Measurements from ENCODE around the gene COL27A1. TPM values are rescaled to one million over a fixed set of nuclear protein-coding genes. Genes with fewer than 3 reads are reported as not detected.

The COL27A1 gene
- total and polyA plus RNA-seq, 4 donors = 10.9 to 25.6 (median 17.4) TPM

- Histone ChIP-seq H3K27ac (ENCODE audit: low read depth in 1 of 2, low read length in 1 of 2) (no peak overlapping the region), H3K9me3 (ENCODE audit: control insufficient read depth in 4 of 4, insufficient read depth in 3 of 4, low read length in 3 of 4) (no peaks in the 10 kb centered on the region), H3K4me1 (ENCODE audit: control insufficient read depth in 5 of 5, insufficient read depth in 5 of 5, low read length in 5 of 5) (peaks cover 0 to 25% (median 7%) of the 10 kb centered on the region in 5 donors), H3K9ac (ENCODE audit: insufficient read depth in 1 of 2, low read length in 2 of 2) (no peak overlapping the region), H3K36me3 (ENCODE audit: control insufficient read depth in 4 of 4, insufficient read depth in 4 of 4, low read length in 4 of 4) (peaks cover 0 to 17% (median 5%) of the 10 kb centered on the region in 4 donors), H3K27me3 (ENCODE audit: control insufficient read depth in 3 of 3, insufficient read depth in 3 of 3, low read length in 2 of 3) (no peaks in the 10 kb centered on the region), H3K4me3 (no peak overlapping the region)
- WGBS, 2 donors = 70 to 77% methylated on average over 12 of the region's 12 CpGs
- TF ChIP-seq CTCF (IDR thresholded peaks at IDR 0.05; ENCODE audit: control extremely low read depth, extremely low read depth) = no peak
- DNase-seq (no peak), ATAC-seq (ENCODE audit: insufficient read depth, low FRiP score) (no peak)
Measured at GRCh38 chr9:114236391-114237138, 81.2 kb downstream of the COL27A1 start.

GRCh38 chr9:114237247-114237646, 81.9 kb downstream of the COL27A1 start:
- peaks cover 0 to 15% (median 6%) of the 10 kb centered on the region in 4 donors for H3K36me3 ChIP-seq (ENCODE audit: control insufficient read depth in 4 of 4, insufficient read depth in 4 of 4, low read length in 4 of 4)
- ATAC-seq (ENCODE audit: insufficient read depth, low FRiP score) (no peak), DNase-seq (no peak)
- H3K9ac ChIP-seq (ENCODE audit: insufficient read depth in 1 of 2, low read length in 2 of 2) = no peak overlapping the region
- no peak overlapping the region for H3K27ac ChIP-seq (ENCODE audit: low read depth in 1 of 2, low read length in 1 of 2)
- H3K4me1 ChIP-seq (ENCODE audit: control insufficient read depth in 5 of 5, insufficient read depth in 5 of 5, low read length in 5 of 5) = peaks cover 0 to 25% (median 7%) of the 10 kb centered on the region in 5 donors
- 84 to 89% methylated on average over 5 of the region's 5 CpGs for WGBS, 2 donors
- H3K27me3 ChIP-seq (ENCODE audit: control insufficient read depth in 3 of 3, insufficient read depth in 3 of 3, low read length in 2 of 3) = no peaks in the 10 kb centered on the region
- no peak overlapping the region for H3K4me3 ChIP-seq
- no peak for TF ChIP-seq CTCF (IDR thresholded peaks at IDR 0.05; ENCODE audit: control extremely low read depth, extremely low read depth)
- H3K9me3 ChIP-seq (ENCODE audit: control insufficient read depth in 4 of 4, insufficient read depth in 3 of 4, low read length in 3 of 4) = no peaks in the 10 kb centered on the region

- Histone ChIP-seq H3K9me3 (ENCODE audit: control insufficient read depth in 4 of 4, insufficient read depth in 3 of 4, low read length in 3 of 4) (no peaks in the 10 kb centered on the region), H3K4me1 (ENCODE audit: control insufficient read depth in 5 of 5, insufficient read depth in 5 of 5, low read length in 5 of 5) (peaks cover 0 to 25% (median 7%) of the 10 kb centered on the region in 5 donors), H3K27ac (ENCODE audit: low read depth in 1 of 2, low read length in 1 of 2) (no peak overlapping the region), H3K9ac (ENCODE audit: insufficient read depth in 1 of 2, low read length in 2 of 2) (no peak overlapping the region), H3K27me3 (ENCODE audit: control insufficient read depth in 3 of 3, insufficient read depth in 3 of 3, low read length in 2 of 3) (no peaks in the 10 kb centered on the region), H3K36me3 (ENCODE audit: control insufficient read depth in 4 of 4, insufficient read depth in 4 of 4, low read length in 4 of 4) (peaks cover 0 to 14% (median 6%) of the 10 kb centered on the region in 4 donors), H3K4me3 (no peak overlapping the region)
- 79 to 84% methylated on average over 5 of the region's 5 CpGs for WGBS, 2 donors
- no peak for ATAC-seq (ENCODE audit: insufficient read depth, low FRiP score)
- TF ChIP-seq CTCF (IDR thresholded peaks at IDR 0.05; ENCODE audit: control extremely low read depth, extremely low read depth) = no peak
- no peak for DNase-seq
Measured at GRCh38 chr9:114237781-114238180, 82.4 kb downstream of the COL27A1 start.

Measured in lung (tissue), 12 donors.